Cortex of kidney (tissue), 1 donor: ENCODE data around the gene NGEF.

Experiments
- DNase-seq: peaks from one replicate; lab custom pipeline; 2025; lab: John Stamatoyannopoulos, UW

NGEF gene

GRCh38 chr2:233044974-233045605 is 32.0 kb upstream of the NGEF start:
- DNase-seq: no peak

- DNase-seq: no peak
Observed at GRCh38 chr2:233042549-233042948, 29.5 kb upstream of the NGEF start.

DNA sequence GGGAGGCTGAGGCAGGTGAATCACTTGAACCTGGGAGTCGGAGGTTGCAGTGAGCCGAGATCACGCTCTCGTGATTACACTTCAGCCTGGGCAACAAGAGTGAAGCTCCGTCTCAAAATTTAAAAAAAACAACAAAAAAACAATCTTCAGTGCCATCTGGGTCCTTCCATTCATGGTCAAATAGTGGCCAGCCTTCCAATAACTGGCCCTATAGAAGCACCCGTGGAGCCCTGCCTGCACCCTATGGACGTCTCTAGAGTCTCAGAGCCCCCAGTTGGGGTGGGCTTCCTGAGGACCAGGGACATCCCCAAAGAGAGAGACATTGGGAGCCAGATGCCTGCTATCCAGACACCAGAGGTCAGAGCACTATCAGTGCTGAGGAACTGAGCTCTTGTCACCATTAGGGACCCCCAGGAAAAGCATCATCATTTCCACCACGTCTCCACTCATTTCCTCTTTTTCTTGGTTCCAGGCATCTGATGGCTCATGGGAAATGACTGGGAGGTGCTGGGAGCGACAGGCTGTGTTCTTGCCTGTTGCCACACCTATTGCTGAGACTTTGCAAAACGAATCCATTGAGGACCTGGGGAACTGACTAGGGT is 28.8 kb upstream of the NGEF start:
- no peak for DNase-seq

DNA sequence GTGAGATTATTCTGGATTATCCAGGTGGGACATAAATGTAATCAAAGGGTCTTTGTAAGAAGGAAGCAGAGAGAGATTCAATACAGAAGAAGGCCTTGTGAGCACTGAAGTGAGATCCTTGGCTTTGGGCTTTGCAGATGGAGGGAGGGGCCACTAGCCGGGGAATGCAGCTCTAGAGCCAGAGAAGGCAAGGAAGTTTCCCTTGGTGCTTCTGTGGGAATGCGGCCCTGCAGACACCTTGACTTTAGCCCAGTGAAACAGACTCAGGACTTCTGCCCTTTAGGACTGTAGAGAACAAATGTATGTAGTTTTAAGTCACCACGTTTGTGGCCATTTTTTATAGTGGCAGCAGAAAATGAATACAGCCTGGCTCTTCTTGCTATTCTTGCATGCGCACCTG is 27.5 kb upstream of the NGEF start:
- DNase-seq: no peak

GRCh38 chr2:233039846-233040530 is 26.9 kb upstream of the NGEF start:
- DNase-seq: no peak

DNA sequence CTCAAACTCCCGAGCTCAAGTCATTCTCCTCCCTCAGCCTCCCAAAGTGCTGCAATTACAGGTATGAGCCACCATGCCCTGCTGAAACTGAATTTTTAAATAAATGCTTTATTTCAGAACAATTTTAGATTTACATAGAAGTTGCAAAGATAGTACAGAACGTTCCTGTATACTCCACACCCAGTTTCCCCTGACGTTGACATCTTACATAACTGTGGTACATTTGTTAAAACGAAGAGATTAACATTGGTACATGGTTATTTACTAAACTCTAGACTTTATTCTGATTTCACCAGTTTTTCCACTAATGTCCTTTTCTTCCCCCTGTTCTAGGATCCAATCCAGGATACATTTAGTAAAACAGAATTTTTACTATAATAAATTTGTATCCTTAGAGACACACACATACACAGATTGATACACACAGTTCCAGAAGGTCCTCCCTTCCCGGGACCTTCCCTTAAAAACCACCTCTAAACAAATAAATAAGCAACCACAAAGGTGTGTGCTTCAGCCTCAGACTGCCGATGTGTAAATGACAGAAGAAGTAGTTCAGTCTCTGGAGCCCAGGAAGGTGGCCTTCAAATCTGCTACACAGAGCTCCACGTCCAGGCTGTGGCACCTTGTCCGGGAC is 26.3 kb upstream of the NGEF start:
- DNase-seq: no peak

GRCh38 chr2:233037078-233037477 is 24.0 kb upstream of the NGEF start:
- no peak for DNase-seq

- DNase-seq: no peak
Observed at GRCh38 chr2:233036162-233036838, 23.2 kb upstream of the NGEF start.

- no peak for DNase-seq
Observed at GRCh38 chr2:233035426-233036161, 22.5 kb upstream of the NGEF start.

- DNase-seq: no peak
Observed at GRCh38 chr2:233034091-233034882, 21.2 kb upstream of the NGEF start.

GRCh38 chr2:233033672-233034071 is 20.6 kb upstream of the NGEF start:
- DNase-seq: no peak

DNA sequence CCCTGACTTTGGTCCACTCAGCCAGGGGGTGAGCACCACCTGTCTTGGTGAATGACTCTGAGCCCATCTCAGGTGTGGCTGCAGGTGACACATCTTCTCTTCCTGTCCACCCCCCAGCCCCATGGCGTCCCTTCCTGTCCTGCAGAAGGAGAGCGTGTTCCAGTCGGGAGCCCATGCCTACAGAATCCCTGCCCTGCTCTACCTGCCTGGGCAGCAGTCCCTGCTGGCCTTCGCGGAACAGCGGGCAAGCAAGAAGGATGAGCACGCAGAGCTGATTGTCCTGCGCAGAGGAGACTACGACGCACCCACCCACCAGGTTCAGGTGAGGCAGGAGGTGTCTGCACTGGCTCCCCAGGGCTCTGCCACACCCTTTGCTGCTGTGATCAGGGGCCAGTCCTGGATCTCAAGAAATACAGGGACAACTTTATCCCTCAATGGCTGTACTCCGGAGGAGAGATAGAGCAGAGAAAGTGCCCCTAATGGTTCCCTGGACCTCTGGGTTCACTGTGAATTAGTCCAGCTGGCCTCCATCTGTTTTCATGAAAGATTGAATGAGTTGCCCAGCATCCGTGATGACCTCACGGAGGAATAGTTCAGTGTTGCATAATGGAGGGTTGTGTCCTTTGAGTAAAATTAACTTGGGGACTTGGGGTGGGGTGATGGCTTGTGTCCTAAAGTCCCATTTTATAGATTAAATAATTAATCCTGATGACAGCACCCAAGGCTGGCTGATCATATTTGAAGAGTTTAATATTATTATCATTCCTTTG is 19.7 kb upstream of the NGEF start, which contains the start of gene NEU2:
NEU2 (plus strand) TSS at position 122 of the 770 bp plus-strand sequence; CDS start at position 122, 0 bp downstream.
- DNase-seq: no peak

DNA sequence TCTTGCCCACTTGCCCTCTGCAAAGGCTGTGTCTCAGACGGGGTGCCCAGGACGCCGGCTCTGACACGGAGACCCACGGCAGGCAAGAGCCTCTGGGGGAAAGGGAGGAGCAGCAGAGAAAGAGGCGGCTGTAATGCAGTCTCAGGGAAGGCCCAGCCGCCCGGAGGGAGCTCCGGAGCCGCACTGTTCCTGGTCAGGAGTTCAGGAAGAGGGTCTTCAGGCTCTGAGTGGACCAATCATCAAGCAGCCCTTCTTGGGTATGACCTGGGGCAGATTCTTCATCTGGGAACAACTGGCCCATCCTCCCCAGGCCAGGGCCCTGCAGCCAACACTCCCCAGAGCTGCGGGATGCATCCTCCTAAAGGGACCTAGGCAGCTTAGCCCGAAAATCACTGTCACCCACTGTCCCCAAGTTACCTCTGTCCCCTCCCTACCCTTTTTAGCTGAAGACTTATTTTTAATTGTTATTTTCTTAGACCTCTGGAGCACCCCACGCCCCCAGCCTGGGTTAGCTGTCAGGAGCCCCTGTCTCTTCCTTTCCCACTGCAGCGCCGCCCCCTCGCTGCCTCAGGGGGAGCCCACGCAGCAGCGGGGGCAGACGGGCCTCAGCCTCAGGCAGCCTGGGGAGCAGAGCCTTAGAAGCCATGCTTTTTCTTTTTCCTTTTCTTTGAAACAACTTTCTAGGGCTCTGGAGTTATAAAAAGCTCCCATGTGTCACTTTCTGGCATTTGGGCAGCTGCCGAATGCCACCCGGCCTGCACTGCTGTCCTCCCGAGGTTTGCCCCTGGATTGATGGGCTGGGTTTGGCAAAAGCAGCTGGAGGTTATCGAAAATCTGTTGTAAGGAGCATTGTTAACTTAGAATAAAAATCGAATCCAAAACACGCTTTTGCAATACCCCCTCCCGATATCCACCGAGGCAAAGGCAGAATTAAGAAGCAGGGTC is 18.8 kb upstream of the NGEF start:
- no peak for DNase-seq

DNA sequence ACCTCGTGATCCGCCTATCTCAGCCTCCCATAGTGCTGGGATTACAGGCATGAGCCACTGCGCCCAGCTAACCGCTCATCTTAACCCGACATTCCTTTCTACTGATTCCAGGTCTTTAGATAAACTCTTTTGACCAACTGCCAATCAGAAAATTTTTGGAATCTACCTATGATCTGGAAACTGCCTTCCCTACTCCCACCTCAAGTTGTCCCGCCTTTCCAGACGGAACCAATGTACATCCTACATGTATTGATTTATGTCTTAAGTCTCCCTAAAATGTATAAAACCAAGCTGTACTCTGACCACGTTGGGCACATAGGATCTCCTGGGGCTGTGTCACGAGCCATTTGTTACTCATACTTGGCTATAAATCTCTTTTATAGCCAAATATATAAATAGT is 16.3 kb upstream of the NGEF start:
- DNase-seq: no peak

- DNase-seq: no peak
Observed at GRCh38 chr2:233026198-233026813, 13.2 kb upstream of the NGEF start.

DNA sequence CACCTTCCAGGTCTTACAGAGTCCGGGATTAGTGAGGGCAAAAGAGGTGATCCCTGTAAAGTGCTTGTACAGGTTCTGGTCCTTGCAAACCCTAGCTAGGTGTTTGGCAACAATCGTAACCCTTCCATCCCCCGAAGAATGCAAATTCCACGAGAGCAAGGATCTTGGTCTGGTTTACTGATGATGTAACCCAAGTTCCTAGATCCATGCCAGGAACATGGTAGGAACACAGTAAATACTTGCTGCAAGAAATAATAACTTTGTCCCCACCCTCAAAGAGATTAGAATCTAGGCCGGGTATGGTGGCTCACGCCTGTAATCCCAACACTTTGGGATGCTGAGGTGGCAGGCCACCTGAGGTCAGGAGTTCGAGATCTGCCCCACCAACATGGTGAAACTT is 12.7 kb upstream of the NGEF start:
- no peak for DNase-seq

GRCh38 chr2:233023761-233024410 is 10.8 kb upstream of the NGEF start:
- DNase-seq: no peak
